Calu3 (cell line): Measurements from ENCODE around the gene C1orf21. TPM values are rescaled to one million over a fixed set of nuclear protein-coding genes. Genes with fewer than 3 reads are reported as not detected.

Experiments
- BruUV-seq: library from RNA; stranded (reverse); fragments of 400-500 nt; replicated peaks from 2 replicates; lab custom pipeline; 2021; lab: Mats Ljungman, UMichigan
- CTCF ChIA-PET: fragments of 300-600 bp; sonication (Branson Sonifier 250); formaldehyde crosslinking; loops from one replicate; lab custom pipeline; 2022; ENCODE audit warnings: antibody characterized with exemption; lab: Charles Lee
- DNase-seq: peaks from one replicate; pipeline ENCODE4 v3.0.0; 2022
- H3K27ac Mint-ChIP-seq: one replicate; pipeline ENCODE4 v1.8.0; 2022; ENCODE audit warnings: mixed read lengths; ENCODE audit not compliant: unreplicated experiment
- H3K27me3 Mint-ChIP-seq: one replicate; pipeline ENCODE4 v1.8.0; 2022; ENCODE audit warnings: mixed read lengths; ENCODE audit not compliant: unreplicated experiment
- H3K36me3 Mint-ChIP-seq: one replicate; pipeline ENCODE4 v1.8.0; 2022; ENCODE audit warnings: mild to moderate bottlenecking, moderate library complexity, mixed read lengths; ENCODE audit not compliant: insufficient read depth, unreplicated experiment
- H3K4me1 Mint-ChIP-seq: one replicate; pipeline ENCODE4 v1.8.0; 2022; ENCODE audit warnings: mild to moderate bottlenecking, low read depth, mixed read lengths; ENCODE audit not compliant: unreplicated experiment
- H3K4me3 Mint-ChIP-seq: one replicate; pipeline ENCODE4 v1.8.0; 2022; ENCODE audit warnings: mild to moderate bottlenecking, low read depth, moderate library complexity, mixed read lengths; ENCODE audit not compliant: unreplicated experiment
- H3K9me3 Mint-ChIP-seq: one replicate; pipeline ENCODE4 v1.8.0; 2022; ENCODE audit warnings: low read depth, mixed read lengths; ENCODE audit not compliant: unreplicated experiment
- intact Hi-C: fragments of 100-400 bp; cut with micrococcal nuclease; formaldehyde crosslinking; loops from one replicate; pipeline ENCODE4 v1.10.0; 2022; ENCODE audit not compliant: unreplicated experiment
- total RNA-seq: library from RNA; stranded (reverse); gene quantifications from 2 replicates; pipeline ENCODE4 v1.2.3, GENCODE V29; 2022
- TF ChIP-seq, protein P1 (sequence below): fragments of 200-600 bp; IDR thresholded peaks from one replicate; pipeline ENCODE4 v1.8.0; 2022; ENCODE audit warnings: antibody characterized with exemption; ENCODE audit not compliant: unreplicated experiment

The C1orf21 gene
- total RNA-seq, 1 experiment from 2014 or later = 20.6 TPM

DNA sequence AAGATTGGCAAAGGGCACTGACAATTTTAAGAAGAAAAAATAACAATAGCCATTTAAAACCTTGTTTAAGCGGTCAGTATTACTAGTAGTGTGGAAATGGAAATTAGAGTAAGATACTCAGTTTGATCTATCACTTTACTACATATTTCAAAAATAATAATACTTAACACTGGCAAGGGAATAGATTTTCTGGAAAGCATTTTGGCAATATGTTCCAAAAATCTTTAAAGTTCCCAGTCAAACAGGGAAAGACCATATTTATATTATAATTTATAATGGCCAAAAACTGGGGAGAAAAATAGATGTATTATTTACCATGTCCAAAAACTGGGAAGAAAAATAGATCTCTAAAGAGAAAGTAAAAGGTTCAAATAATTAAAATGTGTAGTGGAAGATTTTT lies 28.6 kb upstream of the C1orf21 start:
- no peaks in the 10 kb centered on the region for H3K9me3 Mint-ChIP-seq
- CTCF ChIA-PET = no interaction called here
- H3K36me3 Mint-ChIP-seq = no peaks in the 10 kb centered on the region
- no peaks in the 10 kb centered on the region for H3K4me1 Mint-ChIP-seq
- no peak for DNase-seq
- intact Hi-C loops = no loop called here
- H3K27ac Mint-ChIP-seq = no peak overlapping the region
- no TSS peak for BruUV-seq
- TF ChIP-seq, protein P1, sequence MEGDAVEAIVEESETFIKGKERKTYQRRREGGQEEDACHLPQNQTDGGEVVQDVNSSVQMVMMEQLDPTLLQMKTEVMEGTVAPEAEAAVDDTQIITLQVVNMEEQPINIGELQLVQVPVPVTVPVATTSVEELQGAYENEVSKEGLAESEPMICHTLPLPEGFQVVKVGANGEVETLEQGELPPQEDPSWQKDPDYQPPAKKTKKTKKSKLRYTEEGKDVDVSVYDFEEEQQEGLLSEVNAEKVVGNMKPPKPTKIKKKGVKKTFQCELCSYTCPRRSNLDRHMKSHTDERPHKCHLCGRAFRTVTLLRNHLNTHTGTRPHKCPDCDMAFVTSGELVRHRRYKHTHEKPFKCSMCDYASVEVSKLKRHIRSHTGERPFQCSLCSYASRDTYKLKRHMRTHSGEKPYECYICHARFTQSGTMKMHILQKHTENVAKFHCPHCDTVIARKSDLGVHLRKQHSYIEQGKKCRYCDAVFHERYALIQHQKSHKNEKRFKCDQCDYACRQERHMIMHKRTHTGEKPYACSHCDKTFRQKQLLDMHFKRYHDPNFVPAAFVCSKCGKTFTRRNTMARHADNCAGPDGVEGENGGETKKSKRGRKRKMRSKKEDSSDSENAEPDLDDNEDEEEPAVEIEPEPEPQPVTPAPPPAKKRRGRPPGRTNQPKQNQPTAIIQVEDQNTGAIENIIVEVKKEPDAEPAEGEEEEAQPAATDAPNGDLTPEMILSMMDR = no peak
- H3K27me3 Mint-ChIP-seq = no peaks in the 10 kb centered on the region
- no peak overlapping the region for H3K4me3 Mint-ChIP-seq

DNA sequence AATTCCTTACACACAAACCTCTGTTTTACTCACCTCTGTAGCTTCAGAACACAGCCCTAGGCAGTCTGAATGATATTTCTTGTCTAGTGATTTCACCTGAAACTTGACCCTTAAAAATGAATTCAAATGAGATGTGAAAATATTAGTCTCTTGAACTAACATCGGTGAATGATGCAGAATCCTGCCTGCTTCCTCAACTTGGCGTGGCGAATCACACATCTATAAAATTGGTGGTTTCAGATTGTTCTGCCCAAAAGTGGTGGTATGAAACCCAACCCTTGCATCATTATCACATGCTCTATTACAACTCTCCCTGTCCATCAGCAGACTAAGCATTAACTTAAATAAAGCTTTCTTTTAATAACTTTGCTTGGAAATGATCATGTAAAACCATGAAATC lies 26.9 kb upstream of the C1orf21 start:
- Mint-ChIP-seq H3K4me1 (no peaks in the 10 kb centered on the region), H3K9me3 (no peaks in the 10 kb centered on the region), H3K36me3 (peaks cover 4% of the 10 kb centered on the region), H3K27me3 (no peaks in the 10 kb centered on the region), H3K4me3 (no peak overlapping the region), H3K27ac (no peak overlapping the region)
- no TSS peak for BruUV-seq
- intact Hi-C loops = no loop called here
- CTCF ChIA-PET = no interaction called here
- no peak for DNase-seq
- TF ChIP-seq, protein P1 = no peak

GRCh38 chr1:184362876-184363275 lies 24.0 kb upstream of the C1orf21 start:
- CTCF ChIA-PET = no interaction called here
- Mint-ChIP-seq H3K4me1 (no peaks in the 10 kb centered on the region), H3K9me3 (no peaks in the 10 kb centered on the region), H3K36me3 (peaks cover 4% of the 10 kb centered on the region), H3K27ac (no peak overlapping the region), H3K27me3 (no peaks in the 10 kb centered on the region), H3K4me3 (no peak overlapping the region)
- BruUV-seq = no TSS peak
- intact Hi-C loops = no loop called here
- no peak for DNase-seq
- TF ChIP-seq, protein P1 = no peak

DNA sequence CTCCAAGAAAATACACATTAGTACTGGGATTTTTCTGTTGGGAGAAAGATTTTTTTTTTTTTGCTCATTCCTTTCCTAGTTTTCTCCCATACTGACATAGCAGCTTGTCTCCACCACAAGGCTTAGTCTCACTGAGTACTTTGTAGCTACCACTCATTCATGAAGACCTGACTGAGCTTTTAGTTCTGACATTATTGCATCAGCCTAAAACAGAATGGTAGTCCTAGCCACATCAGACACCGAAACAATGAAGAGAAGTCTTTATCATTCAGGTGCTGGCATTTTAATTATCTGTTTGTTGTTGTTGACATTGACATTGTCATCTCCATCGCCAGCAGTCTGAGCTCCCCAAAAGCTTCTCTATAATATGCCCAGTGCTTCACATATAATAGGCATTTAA lies 21.1 kb upstream of the C1orf21 start:
- Mint-ChIP-seq H3K4me3 (no peak overlapping the region), H3K4me1 (no peaks in the 10 kb centered on the region), H3K27me3 (no peaks in the 10 kb centered on the region), H3K9me3 (no peaks in the 10 kb centered on the region), H3K36me3 (peaks cover 4% of the 10 kb centered on the region), H3K27ac (no peak overlapping the region)
- CTCF ChIA-PET = no interaction called here
- no peak for DNase-seq
- TF ChIP-seq, protein P1 = no peak
- no TSS peak for BruUV-seq
- intact Hi-C loops = no loop called here
